COLO829 (cell line): ENCODE data around the gene FARP2.
"Not testable (repeated sequence)": the region's sequence is repeated elsewhere in the genome, so short reads cannot be mapped to it uniquely, and the experiment has no call there.

Experiments used
- DNase-seq: peaks from one replicate; pipeline ENCODE4 v3.0.0; 2012; ENCODE audit warnings: low spot score

FARP2 gene

GRCh38 chr2:241505781-241506201 lies 149.7 kb downstream of the FARP2 start:
- no peak for DNase-seq

GRCh38 chr2:241506317-241506716 lies 150.2 kb downstream of the FARP2 start:
- DNase-seq = not testable (repeated sequence)

- DNase-seq = no peak
These were observed 150.8 kb downstream of the FARP2 start for GRCh38 chr2:241506793-241507429.

- DNase-seq = peak; percentile 38
These were observed 151.6 kb downstream of the FARP2 start for GRCh38 chr2:241507430-241508239.

GRCh38 chr2:241508240-241509154 lies 152.4 kb downstream of the FARP2 start, which contains the start of gene STK25:
Gene STK25, minus strand, starts transcription at chr2:241508584. Its CDS starts 549 bp downstream, at chr2:241508035.
- DNase-seq = peak; percentile 99

- no peak for DNase-seq
These were observed 153.2 kb downstream of the FARP2 start for GRCh38 chr2:241509155-241509784.

GRCh38 chr2:241511091-241511741 lies 155.1 kb downstream of the FARP2 start:
- no peak for DNase-seq

GRCh38 chr2:241514553-241514952 lies 158.5 kb downstream of the FARP2 start:
- no peak for DNase-seq

GRCh38 chr2:241514986-241515737 lies 159.1 kb downstream of the FARP2 start:
- DNase-seq = no peak

- DNase-seq = no peak
These were observed 160.5 kb downstream of the FARP2 start for GRCh38 chr2:241516520-241516965.

GRCh38 chr2:241517297-241517696 lies 161.2 kb downstream of the FARP2 start:
- DNase-seq = no peak

- DNase-seq = peak; percentile 77
These were observed 163.6 kb downstream of the FARP2 start for GRCh38 chr2:241519669-241520068.

- DNase-seq = no peak
These were observed 166.4 kb downstream of the FARP2 start for GRCh38 chr2:241522477-241522876.

GRCh38 chr2:241525818-241526780 lies 170.0 kb downstream of the FARP2 start:
- DNase-seq = not testable (repeated sequence)

GRCh38 chr2:241530571-241530970 lies 174.5 kb downstream of the FARP2 start:
- no peak for DNase-seq

- DNase-seq = no peak
These were observed 175.2 kb downstream of the FARP2 start for GRCh38 chr2:241531161-241531722.

- DNase-seq = no peak
These were observed 176.1 kb downstream of the FARP2 start for GRCh38 chr2:241532168-241532567.

GRCh38 chr2:241532733-241533601 lies 176.9 kb downstream of the FARP2 start:
- no peak for DNase-seq
